ENCODE measurements around the gene NCAPG2. TPM values are rescaled to one million over a fixed set of nuclear protein-coding genes. Genes with fewer than 3 reads are reported as not detected.

Gene NCAPG2
- polyA plus RNA-seq, 1 donor from 2014 or later: 8.3 TPM

DNA sequence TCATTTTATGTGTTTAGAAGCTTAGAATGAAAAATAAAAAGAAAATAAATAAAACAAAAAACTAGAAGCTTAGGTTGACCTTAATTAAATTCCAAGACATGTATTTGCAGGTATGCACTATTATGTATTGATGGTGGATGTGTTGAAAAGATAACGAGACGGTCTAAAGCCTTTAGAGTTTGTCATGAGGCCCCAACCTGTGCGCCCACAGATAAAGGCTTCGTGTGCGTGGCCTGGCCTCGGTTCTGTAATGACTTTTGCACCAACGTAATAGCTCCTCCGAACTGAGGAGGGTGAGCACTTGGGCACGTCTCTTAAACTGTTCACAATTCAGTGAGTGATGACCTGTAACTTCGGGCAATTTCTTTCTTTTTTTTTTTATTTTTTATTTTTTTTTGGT lies 43.7 kb upstream of the NCAPG2 start:
- Histone ChIP-seq H2AFZ (ENCODE audit: low read depth, low read length) (no peak overlapping the region), H3K79me2 (replicated peaks; ENCODE audit: insufficient read depth, low read length) (no peaks in the 10 kb centered on the region), H3K9me3 (ENCODE audit: low read length) (no peaks in the 10 kb centered on the region), H3K9me2 (ENCODE audit: insufficient read depth, low read length) (no peaks in the 10 kb centered on the region), H3K4me2 (ENCODE audit: low read length) (no peak overlapping the region), H3F3A (ENCODE audit: insufficient read depth, low read length, poor library complexity, severe bottlenecking) (no peaks in the 10 kb centered on the region), H3K4me3 (ENCODE audit: low read length) (no peak overlapping the region), H3K27ac (ENCODE audit: low read length) (no peak overlapping the region), H3K36me3 (ENCODE audit: insufficient read depth, low read length) (no peaks in the 10 kb centered on the region), H3K9ac (ENCODE audit: low read length) (no peak overlapping the region), H3K27me3 (ENCODE audit: insufficient read depth, low read depth, low read length) (no peaks in the 10 kb centered on the region), H4K20me1 (ENCODE audit: insufficient read depth) (no peaks in the 10 kb centered on the region)
- no peak for TF ChIP-seq EP300 (conservative IDR thresholded peaks at IDR 0.05; ENCODE audit: poor library complexity, severe bottlenecking)
- TF ChIP-seq TAF1 (IDR thresholded peaks at IDR 0.05; ENCODE audit: low read depth): no peak
- no peak for TF ChIP-seq SMC3 (conservative IDR thresholded peaks at IDR 0.05; ENCODE audit: poor library complexity)
- TF ChIP-seq RAD21 (conservative IDR thresholded peaks at IDR 0.05): no peak
- TF ChIP-seq, protein P1, sequence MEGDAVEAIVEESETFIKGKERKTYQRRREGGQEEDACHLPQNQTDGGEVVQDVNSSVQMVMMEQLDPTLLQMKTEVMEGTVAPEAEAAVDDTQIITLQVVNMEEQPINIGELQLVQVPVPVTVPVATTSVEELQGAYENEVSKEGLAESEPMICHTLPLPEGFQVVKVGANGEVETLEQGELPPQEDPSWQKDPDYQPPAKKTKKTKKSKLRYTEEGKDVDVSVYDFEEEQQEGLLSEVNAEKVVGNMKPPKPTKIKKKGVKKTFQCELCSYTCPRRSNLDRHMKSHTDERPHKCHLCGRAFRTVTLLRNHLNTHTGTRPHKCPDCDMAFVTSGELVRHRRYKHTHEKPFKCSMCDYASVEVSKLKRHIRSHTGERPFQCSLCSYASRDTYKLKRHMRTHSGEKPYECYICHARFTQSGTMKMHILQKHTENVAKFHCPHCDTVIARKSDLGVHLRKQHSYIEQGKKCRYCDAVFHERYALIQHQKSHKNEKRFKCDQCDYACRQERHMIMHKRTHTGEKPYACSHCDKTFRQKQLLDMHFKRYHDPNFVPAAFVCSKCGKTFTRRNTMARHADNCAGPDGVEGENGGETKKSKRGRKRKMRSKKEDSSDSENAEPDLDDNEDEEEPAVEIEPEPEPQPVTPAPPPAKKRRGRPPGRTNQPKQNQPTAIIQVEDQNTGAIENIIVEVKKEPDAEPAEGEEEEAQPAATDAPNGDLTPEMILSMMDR (IDR thresholded peaks at IDR 0.05; ENCODE audit: poor library complexity, severe bottlenecking): no peak
- no peak for TF ChIP-seq EZH2 (IDR thresholded peaks at IDR 0.05; ENCODE audit: borderline replicate concordance, insufficient read depth, low read length, poor library complexity, severe bottlenecking)
- TF ChIP-seq MXI1 (conservative IDR thresholded peaks at IDR 0.05; ENCODE audit: poor library complexity, severe bottlenecking): no peak
- no peak for TF ChIP-seq POLR2AphosphoS5 (IDR thresholded peaks at IDR 0.05)
- TF ChIP-seq, protein P2, sequence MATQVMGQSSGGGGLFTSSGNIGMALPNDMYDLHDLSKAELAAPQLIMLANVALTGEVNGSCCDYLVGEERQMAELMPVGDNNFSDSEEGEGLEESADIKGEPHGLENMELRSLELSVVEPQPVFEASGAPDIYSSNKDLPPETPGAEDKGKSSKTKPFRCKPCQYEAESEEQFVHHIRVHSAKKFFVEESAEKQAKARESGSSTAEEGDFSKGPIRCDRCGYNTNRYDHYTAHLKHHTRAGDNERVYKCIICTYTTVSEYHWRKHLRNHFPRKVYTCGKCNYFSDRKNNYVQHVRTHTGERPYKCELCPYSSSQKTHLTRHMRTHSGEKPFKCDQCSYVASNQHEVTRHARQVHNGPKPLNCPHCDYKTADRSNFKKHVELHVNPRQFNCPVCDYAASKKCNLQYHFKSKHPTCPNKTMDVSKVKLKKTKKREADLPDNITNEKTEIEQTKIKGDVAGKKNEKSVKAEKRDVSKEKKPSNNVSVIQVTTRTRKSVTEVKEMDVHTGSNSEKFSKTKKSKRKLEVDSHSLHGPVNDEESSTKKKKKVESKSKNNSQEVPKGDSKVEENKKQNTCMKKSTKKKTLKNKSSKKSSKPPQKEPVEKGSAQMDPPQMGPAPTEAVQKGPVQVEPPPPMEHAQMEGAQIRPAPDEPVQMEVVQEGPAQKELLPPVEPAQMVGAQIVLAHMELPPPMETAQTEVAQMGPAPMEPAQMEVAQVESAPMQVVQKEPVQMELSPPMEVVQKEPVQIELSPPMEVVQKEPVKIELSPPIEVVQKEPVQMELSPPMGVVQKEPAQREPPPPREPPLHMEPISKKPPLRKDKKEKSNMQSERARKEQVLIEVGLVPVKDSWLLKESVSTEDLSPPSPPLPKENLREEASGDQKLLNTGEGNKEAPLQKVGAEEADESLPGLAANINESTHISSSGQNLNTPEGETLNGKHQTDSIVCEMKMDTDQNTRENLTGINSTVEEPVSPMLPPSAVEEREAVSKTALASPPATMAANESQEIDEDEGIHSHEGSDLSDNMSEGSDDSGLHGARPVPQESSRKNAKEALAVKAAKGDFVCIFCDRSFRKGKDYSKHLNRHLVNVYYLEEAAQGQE (IDR thresholded peaks at IDR 0.05; ENCODE audit: borderline replicate concordance): no peak

DNA sequence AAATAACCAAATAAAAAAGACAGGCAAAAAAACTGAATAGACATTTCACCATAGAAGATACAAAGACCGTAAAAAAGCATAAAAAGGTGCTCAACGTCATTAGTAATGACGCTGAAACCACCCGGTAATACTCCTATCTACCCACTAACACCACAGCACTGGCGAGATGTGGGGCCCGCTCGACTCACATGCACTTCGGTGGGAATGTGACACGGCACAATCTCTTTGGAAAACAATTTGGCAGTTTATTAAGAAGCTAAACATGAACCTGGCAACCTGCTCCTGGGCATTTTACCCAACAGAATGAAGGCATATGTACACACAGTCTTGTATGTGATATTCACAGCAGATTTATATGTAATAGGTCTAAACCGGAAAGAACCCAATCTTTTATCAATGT lies 42.8 kb upstream of the NCAPG2 start:
- H3K9ac ChIP-seq (ENCODE audit: low read length): no peak overlapping the region
- TF ChIP-seq TAF1 (IDR thresholded peaks at IDR 0.05; ENCODE audit: low read depth): no peak
- no peak for TF ChIP-seq MXI1 (conservative IDR thresholded peaks at IDR 0.05; ENCODE audit: poor library complexity, severe bottlenecking)
- TF ChIP-seq, protein P1 (IDR thresholded peaks at IDR 0.05; ENCODE audit: poor library complexity, severe bottlenecking): no peak
- TF ChIP-seq RAD21 (conservative IDR thresholded peaks at IDR 0.05): no peak
- TF ChIP-seq, protein P2 (IDR thresholded peaks at IDR 0.05; ENCODE audit: borderline replicate concordance): no peak
- no peaks in the 10 kb centered on the region for H3F3A ChIP-seq (ENCODE audit: insufficient read depth, low read length, poor library complexity, severe bottlenecking)
- no peak overlapping the region for H3K4me2 ChIP-seq (ENCODE audit: low read length)
- no peak overlapping the region for H2AFZ ChIP-seq (ENCODE audit: low read depth, low read length)
- no peaks in the 10 kb centered on the region for H3K79me2 ChIP-seq (replicated peaks; ENCODE audit: insufficient read depth, low read length)
- no peak overlapping the region for H3K4me3 ChIP-seq (ENCODE audit: low read length)
- no peak overlapping the region for H3K27ac ChIP-seq (ENCODE audit: low read length)
- no peaks in the 10 kb centered on the region for H3K9me3 ChIP-seq (ENCODE audit: low read length)
- no peaks in the 10 kb centered on the region for H3K36me3 ChIP-seq (ENCODE audit: insufficient read depth, low read length)
- no peaks in the 10 kb centered on the region for H3K9me2 ChIP-seq (ENCODE audit: insufficient read depth, low read length)
- no peaks in the 10 kb centered on the region for H4K20me1 ChIP-seq (ENCODE audit: insufficient read depth)
- no peaks in the 10 kb centered on the region for H3K27me3 ChIP-seq (ENCODE audit: insufficient read depth, low read depth, low read length)
